Measurements from ENCODE around the gene EZH2. TPM values are rescaled to one million over a fixed set of nuclear protein-coding genes. Genes with fewer than 3 reads are reported as not detected.

EZH2 gene
- total and polyA plus RNA-seq, 2 experiments from 2014 or later, result 10.7 to 11.7 TPM

DNA sequence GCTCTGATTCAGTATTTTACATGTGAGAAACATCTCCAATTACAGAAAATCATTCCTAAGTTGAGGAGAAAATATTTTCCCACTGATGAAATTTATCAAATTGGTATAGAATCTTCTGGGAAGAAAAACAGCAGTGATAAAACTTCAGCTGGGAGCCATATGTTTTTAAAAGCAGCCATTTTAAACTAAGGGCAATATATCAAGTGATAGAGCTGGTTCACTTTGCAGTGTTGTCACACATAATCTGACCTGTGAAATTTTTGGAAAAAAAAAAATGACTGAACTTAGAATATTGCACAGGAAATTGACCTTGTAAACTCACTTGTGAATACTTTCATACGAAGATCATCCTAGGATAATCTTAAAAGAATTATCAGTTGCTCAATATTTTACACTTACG is 10.5 kb upstream of the EZH2 start:
- Histone ChIP-seq H3K27ac (no peak overlapping the region), H3K9me3 (ENCODE audit: low read depth) (no peaks in the 10 kb centered on the region), H3K27me3 (no peaks in the 10 kb centered on the region), H4K20me1 (ENCODE audit: insufficient read depth, poor library complexity, severe bottlenecking) (no peaks in the 10 kb centered on the region), H3K36me3 (replicated peaks; ENCODE audit: insufficient read depth, low read depth) (no peaks in the 10 kb centered on the region), H3K4me1 (ENCODE audit: insufficient read depth) (no peaks in the 10 kb centered on the region), H3K79me2 (no peaks in the 10 kb centered on the region), H3K4me2 (no peak overlapping the region), H3K4me3 (no peak overlapping the region), H3K9me2 (replicated peaks; ENCODE audit: insufficient read depth) (no peaks in the 10 kb centered on the region), H2AFZ (no peak overlapping the region)
- 68% methylated on average over 2 of the region's 2 CpGs for WGBS (ENCODE audit: low lambda C conversion rate, missing lambda C conversion rate)
- TF ChIP-seq, protein P1, sequence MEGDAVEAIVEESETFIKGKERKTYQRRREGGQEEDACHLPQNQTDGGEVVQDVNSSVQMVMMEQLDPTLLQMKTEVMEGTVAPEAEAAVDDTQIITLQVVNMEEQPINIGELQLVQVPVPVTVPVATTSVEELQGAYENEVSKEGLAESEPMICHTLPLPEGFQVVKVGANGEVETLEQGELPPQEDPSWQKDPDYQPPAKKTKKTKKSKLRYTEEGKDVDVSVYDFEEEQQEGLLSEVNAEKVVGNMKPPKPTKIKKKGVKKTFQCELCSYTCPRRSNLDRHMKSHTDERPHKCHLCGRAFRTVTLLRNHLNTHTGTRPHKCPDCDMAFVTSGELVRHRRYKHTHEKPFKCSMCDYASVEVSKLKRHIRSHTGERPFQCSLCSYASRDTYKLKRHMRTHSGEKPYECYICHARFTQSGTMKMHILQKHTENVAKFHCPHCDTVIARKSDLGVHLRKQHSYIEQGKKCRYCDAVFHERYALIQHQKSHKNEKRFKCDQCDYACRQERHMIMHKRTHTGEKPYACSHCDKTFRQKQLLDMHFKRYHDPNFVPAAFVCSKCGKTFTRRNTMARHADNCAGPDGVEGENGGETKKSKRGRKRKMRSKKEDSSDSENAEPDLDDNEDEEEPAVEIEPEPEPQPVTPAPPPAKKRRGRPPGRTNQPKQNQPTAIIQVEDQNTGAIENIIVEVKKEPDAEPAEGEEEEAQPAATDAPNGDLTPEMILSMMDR (IDR thresholded peaks at IDR 0.05; ENCODE audit: poor library complexity), result no peak
- TF ChIP-seq EZH2 (IDR thresholded peaks at IDR 0.05; ENCODE audit: borderline replicate concordance) (no peak), EZH2phosphoT487 (IDR thresholded peaks at IDR 0.05; ENCODE audit: low read depth, severe bottlenecking, unreplicated experiment) (no peak)
- no peak for DNase-seq (ENCODE audit: low spot score)

DNA sequence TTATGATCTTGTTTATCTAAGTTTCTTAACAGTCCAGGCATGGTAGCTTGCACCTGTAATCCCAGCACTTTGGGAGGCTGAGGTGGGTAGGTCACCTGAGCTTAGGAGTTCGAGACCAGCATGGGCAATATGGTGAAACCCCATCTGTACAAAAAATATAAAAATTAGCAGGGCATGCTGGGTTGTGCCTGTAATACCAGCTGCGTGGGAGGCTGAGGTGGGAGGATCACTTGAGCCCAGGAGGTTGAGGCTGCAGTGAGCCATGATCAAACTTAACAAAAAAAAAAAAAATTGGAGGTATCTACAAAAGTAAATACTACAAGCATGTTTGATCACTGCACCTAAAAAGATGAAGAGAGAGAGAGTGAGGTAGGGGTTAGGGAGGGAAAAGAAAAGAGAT is 9.0 kb upstream of the EZH2 start:
- no peaks in the 10 kb centered on the region for H3K9me2 ChIP-seq (replicated peaks; ENCODE audit: insufficient read depth)
- no peaks in the 10 kb centered on the region for H3K36me3 ChIP-seq (replicated peaks; ENCODE audit: insufficient read depth, low read depth)
- H3K79me2 ChIP-seq, result no peaks in the 10 kb centered on the region
- TF ChIP-seq, protein P1 (IDR thresholded peaks at IDR 0.05; ENCODE audit: poor library complexity), result no peak
- no peak for TF ChIP-seq EZH2 (IDR thresholded peaks at IDR 0.05; ENCODE audit: borderline replicate concordance)
- no peak for TF ChIP-seq EZH2phosphoT487 (IDR thresholded peaks at IDR 0.05; ENCODE audit: low read depth, severe bottlenecking, unreplicated experiment)
- WGBS (ENCODE audit: low lambda C conversion rate, missing lambda C conversion rate), result 95% methylated on average over 2 of the region's 2 CpGs
- H3K27me3 ChIP-seq, result no peaks in the 10 kb centered on the region
- H4K20me1 ChIP-seq (ENCODE audit: insufficient read depth, poor library complexity, severe bottlenecking), result no peaks in the 10 kb centered on the region
- no peak overlapping the region for H3K27ac ChIP-seq
- H2AFZ ChIP-seq, result no peak overlapping the region
- no peak for DNase-seq (ENCODE audit: low spot score)
- H3K4me3 ChIP-seq, result no peak overlapping the region
- no peak overlapping the region for H3K4me2 ChIP-seq
- no peaks in the 10 kb centered on the region for H3K4me1 ChIP-seq (ENCODE audit: insufficient read depth)
- H3K9me3 ChIP-seq (ENCODE audit: low read depth), result no peaks in the 10 kb centered on the region

- Histone ChIP-seq H3K27ac (no peak overlapping the region), H3K9me2 (replicated peaks; ENCODE audit: insufficient read depth) (no peaks in the 10 kb centered on the region), H3K4me3 (no peak overlapping the region), H4K20me1 (ENCODE audit: insufficient read depth, poor library complexity, severe bottlenecking) (no peaks in the 10 kb centered on the region), H3K36me3 (replicated peaks; ENCODE audit: insufficient read depth, low read depth) (no peaks in the 10 kb centered on the region), H3K4me2 (no peak overlapping the region), H3K27me3 (no peaks in the 10 kb centered on the region), H3K9me3 (ENCODE audit: low read depth) (no peaks in the 10 kb centered on the region), H3K4me1 (ENCODE audit: insufficient read depth) (no peaks in the 10 kb centered on the region), H3K79me2 (peaks cover 2% of the 10 kb centered on the region), H2AFZ (no peak overlapping the region)
- no peak for DNase-seq (ENCODE audit: low spot score)
- TF ChIP-seq EZH2phosphoT487 (IDR thresholded peaks at IDR 0.05; ENCODE audit: low read depth, severe bottlenecking, unreplicated experiment), result no peak
- no peak for TF ChIP-seq EZH2 (IDR thresholded peaks at IDR 0.05; ENCODE audit: borderline replicate concordance)
- WGBS (ENCODE audit: low lambda C conversion rate, missing lambda C conversion rate), result 94% methylated on average over 7 of the region's 7 CpGs
Measured at GRCh38 chr7:148888300-148888699, 4.2 kb upstream of the EZH2 start.

GRCh38 chr7:148886844-148887243 is 2.8 kb upstream of the EZH2 start:
- Histone ChIP-seq H3K27me3 (no peaks in the 10 kb centered on the region), H3K4me3 (no peak overlapping the region), H2AFZ (no peak overlapping the region), H3K9me2 (replicated peaks; ENCODE audit: insufficient read depth) (no peaks in the 10 kb centered on the region), H3K36me3 (replicated peaks; ENCODE audit: insufficient read depth, low read depth) (no peaks in the 10 kb centered on the region), H4K20me1 (ENCODE audit: insufficient read depth, poor library complexity, severe bottlenecking) (no peaks in the 10 kb centered on the region), H3K9me3 (ENCODE audit: low read depth) (no peaks in the 10 kb centered on the region), H3K79me2 (peaks cover 16% of the 10 kb centered on the region), H3K27ac (no peak overlapping the region), H3K4me1 (ENCODE audit: insufficient read depth) (peaks cover 7% of the 10 kb centered on the region), H3K4me2 (no peak overlapping the region)
- 91% methylated on average over 4 of the region's 4 CpGs for WGBS (ENCODE audit: low lambda C conversion rate, missing lambda C conversion rate)
- TF ChIP-seq EZH2 (IDR thresholded peaks at IDR 0.05; ENCODE audit: borderline replicate concordance), result no peak
- no peak for TF ChIP-seq EZH2phosphoT487 (IDR thresholded peaks at IDR 0.05; ENCODE audit: low read depth, severe bottlenecking, unreplicated experiment)
- TF ChIP-seq, protein P1 (IDR thresholded peaks at IDR 0.05; ENCODE audit: poor library complexity), result no peak
- no peak for DNase-seq (ENCODE audit: low spot score)

All from hepatocyte (in vitro differentiated cells).